K562 (cell line): ENCODE measurements around the gene LAMA5. TPM values are rescaled to one million over a fixed set of nuclear protein-coding genes. Genes with fewer than 3 reads are reported as not detected.

Experiments used
- ATAC-seq: fragments of 200-7000 bp; cut with Tn5 transposase; 3 replicates; pipeline ENCODE4 v1.9.1; 2020; ENCODE audit warnings: moderate library complexity
- BruUV-seq: library from RNA; stranded (reverse); fragments of 400-500 nt; replicated peaks from 2 replicates; lab custom pipeline; 2021; lab: Mats Ljungman, UMichigan
- CTCF ChIA-PET: fragments of 300-600 bp; formaldehyde crosslinking; extraction: SDS; loops from one replicate; lab custom pipeline; 2021; ENCODE audit warnings: low intra/inter-chr PET ratio; lab: Yijun Ruan, JAX
- POLR2A ChIA-PET: fragments of 300-600, 350-650 bp; sonication (Branson Sonifier 250); formaldehyde crosslinking; extraction: SDS; loops from one replicate; lab custom pipeline; 2021; ENCODE audit warnings: antibody characterized with exemption, inconsistent platforms; lab: Yijun Ruan, JAX
- DNase-seq, 4 experiments: peaks; one replicate each; pipeline versions ENCODE4 v3.0.0 to v3.0.0-alpha.2; 2011 to 2018; ENCODE audit warnings: low spot score in 3 of 4, mixed read lengths in 3 of 4; ENCODE audit errors: extremely low read depth in 1 of 4
- FAIRE-seq: peaks from 2 replicates; lab custom pipeline; 2011; peaks lifted over from hg19 to GRCh38; lab: Jason Lieb, UNC
- H2AFZ ChIP-seq: 2 replicates; pipeline ENCODE4 v1.6.0; 2011; ENCODE audit warnings: low read depth, low read length, control low read depth, inconsistent platforms
- H3K27ac ChIP-seq: fragments of 200-600 bp; 3 replicates; pipeline ENCODE4 v1.8.0; 2011; ENCODE audit warnings: low read depth, mild to moderate bottlenecking, control low read depth, inconsistent platforms, low read length, moderate library complexity, mixed read lengths; ENCODE audit errors: extremely low read depth
- H3K27me3 ChIP-seq, 2 experiments: fragments of 300-600 bp in 1 of 2; 2 replicates in 1 of 2; 3 replicates in 1 of 2; pipeline versions ENCODE4 v1.6.0 to v1.8.0; 2011; ENCODE audit warnings: inconsistent platforms in 2 of 2, low read length in 2 of 2, mild to moderate bottlenecking in 1 of 2, mixed read lengths in 1 of 2, moderate library complexity in 1 of 2; ENCODE audit not compliant: control insufficient read depth in 2 of 2, insufficient read depth in 2 of 2
- H3K36me3 ChIP-seq: fragments of 300-600 bp; 3 replicates; pipeline ENCODE4 v1.8.0; 2011; ENCODE audit warnings: mild to moderate bottlenecking, low read length, inconsistent platforms; ENCODE audit not compliant: control insufficient read depth, insufficient read depth
- H3K4me1 ChIP-seq, 2 experiments: fragments of 200-600 bp in 1 of 2; replicated peaks in 1 of 2; 2 replicates in 1 of 2; 3 replicates in 1 of 2; pipeline versions ENCODE4 v1.5.1 to v1.8.0; 2011; ENCODE audit warnings: inconsistent platforms in 2 of 2, low read length in 2 of 2, mild to moderate bottlenecking in 1 of 2, mixed read lengths in 1 of 2, moderate library complexity in 1 of 2; ENCODE audit not compliant: control insufficient read depth in 2 of 2, insufficient read depth in 2 of 2
- H3K4me2 ChIP-seq: 2 replicates; pipeline ENCODE4 v1.6.1; 2011; ENCODE audit warnings: low read length, control low read depth, inconsistent platforms, mixed read lengths; ENCODE audit not compliant: insufficient read depth
- H3K4me3 ChIP-seq: fragments of 200-600 bp; sonication (generic), shearing (Covaris generic); 2 replicates; pipeline ENCODE4 v1.5.1; 2016; ENCODE audit warnings: control low read depth, inconsistent platforms
- H3K79me2 ChIP-seq: fragments of 200-600 bp; 3 replicates; pipeline ENCODE4 v1.8.0; 2011; ENCODE audit warnings: low read length, inconsistent platforms; ENCODE audit not compliant: control insufficient read depth, insufficient read depth
- H3K9ac ChIP-seq, 2 experiments: 2 replicates each; pipeline versions ENCODE4 v1.6.0 to v1.6.1; 2011; ENCODE audit warnings: low read depth in 2 of 2, low read length in 2 of 2, control low read depth in 1 of 2, inconsistent platforms in 1 of 2, mild to moderate bottlenecking in 1 of 2, mixed read lengths in 1 of 2; ENCODE audit not compliant: insufficient read depth in 1 of 2
- H3K9me1 ChIP-seq: one replicate; pipeline ENCODE4 v1.6.0; 2011; ENCODE audit warnings: inconsistent platforms, mild to moderate bottlenecking, low read length, moderate library complexity; ENCODE audit not compliant: control insufficient read depth, insufficient read depth
- H3K9me3 ChIP-seq: replicated peaks from 2 replicates; pipeline ENCODE4 v1.5.1; 2011; ENCODE audit warnings: low read depth, low read length, inconsistent platforms; ENCODE audit not compliant: control insufficient read depth, insufficient read depth
- H4K20me1 ChIP-seq: replicated peaks from 2 replicates; pipeline ENCODE4 v1.6.1; 2011; ENCODE audit warnings: low read length, inconsistent platforms, mixed read lengths; ENCODE audit not compliant: control insufficient read depth, insufficient read depth
- CBX5 ChIP-seq: IDR thresholded peaks from 2 replicates; pipeline ENCODE4 v1.6.1; 2014; ENCODE audit warnings: low read depth, borderline replicate concordance
- POLR2AphosphoS2 ChIP-seq: IDR thresholded peaks from 2 replicates; pipeline ENCODE4 v1.6.1; 2012; ENCODE audit warnings: low read length, improper control_type of control experiment
- RAD21 ChIP-seq, 2 experiments: fragments of 250-450 bp in 1 of 2; fragments of 450-650 bp in 1 of 2; sonication (Bioruptor Pico) in 1 of 2; formaldehyde crosslinking in 1 of 2; IDR thresholded peaks in 1 of 2; conservative IDR thresholded peaks in 1 of 2; 2 replicates each; pipeline versions ENCODE4 v1.4.0 to v1.8.0; 2020 to 2022; ENCODE audit warnings: mild to moderate bottlenecking in 2 of 2, moderate library complexity in 1 of 2
- SIN3B ChIP-seq: fragments of 450-650 bp; IDR thresholded peaks from 2 replicates; pipeline ENCODE4 v1.6.1; 2017; ENCODE audit warnings: low read depth, mild to moderate bottlenecking, moderate library complexity
- SRSF1 ChIP-seq: fragments of 200-400 bp; formaldehyde crosslinking; IDR thresholded peaks from 2 replicates; pipeline ENCODE4 v1.6.1; 2017; ENCODE audit warnings: mild to moderate bottlenecking, low read depth, low read length, moderate library complexity
- ZNF785 ChIP-seq: fragments of 250-450 bp; sonication (Bioruptor Pico); IDR thresholded peaks from 2 replicates; pipeline ENCODE4 v1.4.0; 2020; ENCODE audit warnings: mild to moderate bottlenecking
- ZZZ3 ChIP-seq: fragments of 450-650 bp; IDR thresholded peaks from 2 replicates; pipeline ENCODE4 v1.6.1; 2016; ENCODE audit warnings: antibody characterized with exemption, mild to moderate bottlenecking, moderate library complexity
- WGBS: fragments of 100-300 bp; shearing (Covaris generic); methylation state at CpG from one replicate; pipeline ENCODE4 v1.1.6; 2016; ENCODE audit warnings: low coverage, mixed read lengths; ENCODE audit not compliant: insufficient coverage; ENCODE audit errors: missing lambda C conversion rate; 5-methylcytosine and 5-hydroxymethylcytosine counted together
- in situ Hi-C: fragments of 300-500 bp; cut with MboI; formaldehyde crosslinking; loops from 4 replicates; pipeline ENCODE4 v1.15.0; 2018; ENCODE audit warnings: inconsistent platforms, mixed read lengths
- intact Hi-C: fragments of 100-400 bp; cut with micrococcal nuclease; formaldehyde crosslinking; loops from 2 replicates; pipeline ENCODE4 v1.14.2; 2022
- polyA plus RNA-seq, 8 experiments: library from polyadenylated mRNA; depleted of rRNA in 4 of 8; stranded (reverse) in 5 of 8; unstranded in 3 of 8; fragments of >200 nt; fragmentation: Nextera tagmentation in 2 of 8; fragmentation: Illumina TruSeq in 1 of 8; extraction: Ambion mirVana in 2 of 8; extraction: Trizol in 1 of 8; gene quantifications; 2 replicates each; pipeline versions ENCODE4 v1.2.1 to v1.2.3, GENCODE V29; 2011 to 2014; ENCODE audit warnings: inconsistent platforms in 1 of 8, missing spikeins in 1 of 8
- total RNA-seq, 7 experiments: library from RNA; depleted of rRNA in 6 of 7; stranded (reverse); fragments of >200 nt in 6 of 7; fragmentation: Illumina TruSeq in 2 of 7; extraction: Trizol in 2 of 7; gene quantifications; 2 replicates each; pipeline versions ENCODE4 v1.2.1 to v1.2.3, GENCODE V29; 2011 to 2021; ENCODE audit warnings: low replicate concordance in 1 of 7

LAMA5 gene
- total and polyA plus RNA-seq, 9 of the 15 experiments (the other 6 are each of a cell fraction or from before 2014, with no cell fraction given): 0.31 to 101 (median 7.8) TPM

GRCh38 chr20:62315773-62316172 lies 51.3 kb downstream of the LAMA5 start (continued):
- TF ChIP-seq SIN3B: no peak

- no peaks in the 10 kb centered on the region for H3K9me3 ChIP-seq
- H2AFZ ChIP-seq: no peak overlapping the region
- H4K20me1 ChIP-seq: no peaks in the 10 kb centered on the region
- FAIRE-seq (no peak), DNase-seq (no peak), ATAC-seq (no peak)
- H3K4me3 ChIP-seq: no peak overlapping the region
- CTCF ChIA-PET: no interaction called here
- 97% methylated on average over 21 of the region's 25 CpGs for WGBS
- H3K9me1 ChIP-seq: no peaks in the 10 kb centered on the region
- in situ Hi-C loops: no loop called here
- no peak overlapping the region for H3K27ac ChIP-seq
- H3K36me3 ChIP-seq: peaks cover 91% of the 10 kb centered on the region; the same call in 2 of the 3 replicates
- H3K79me2 ChIP-seq: no peaks in the 10 kb centered on the region
- intact Hi-C loops: no loop called here
- no peaks in the 10 kb centered on the region for H3K27me3 ChIP-seq
- POLR2A ChIA-PET: interaction anchor here (3.1 kb wide), 1 partner anchor 9 kb away, joined by 19 read pairs; no protein-coding TSS in a partner anchor
- no peak overlapping the region for H3K4me2 ChIP-seq
- no TSS peak for BruUV-seq
- TF ChIP-seq RAD21 (CRISPR knock-in tag; conservative IDR thresholded peaks at IDR 0.05 in 1 of 2, IDR thresholded peaks at IDR 0.05 in 1 of 2): no peak
- no peak for TF ChIP-seq SRSF1
- TF ChIP-seq POLR2AphosphoS2: no peak
- TF ChIP-seq CBX5: no peak
- TF ChIP-seq ZZZ3: no peak
- no peak for TF ChIP-seq ZNF785 (CRISPR knock-in tag)
- peaks cover 0 to 48% of the 10 kb centered on the region in 2 experiments; a peak in 2 of 5 replicates for H3K4me1 ChIP-seq
- no peak overlapping the region for H3K9ac ChIP-seq
These were observed 52.3 kb downstream of the LAMA5 start for GRCh38 chr20:62314711-62315302.
